Neural progenitor cell (in vitro differentiated cells): ENCODE measurements around the gene SIRPB2.

Experiments
- EZH2 ChIP-seq: fragments of 200-600 bp; sonication (generic); IDR thresholded peaks from 2 replicates; pipeline ENCODE4 v1.6.1; 2017; ENCODE audit warnings: antibody characterized with exemption, mild to moderate bottlenecking, moderate library complexity
- EZH2phosphoT487 ChIP-seq: fragments of 200-600 bp; sonication (generic); IDR thresholded peaks from 2 replicates; pipeline ENCODE4 v1.6.1; 2017; ENCODE audit warnings: antibody characterized with exemption
- TF ChIP-seq, protein P1 (sequence below): fragments of 200-600 bp; sonication (generic); IDR thresholded peaks from 2 replicates; pipeline ENCODE4 v1.5.1; 2017; ENCODE audit warnings: antibody characterized with exemption, mild to moderate bottlenecking

DNA sequence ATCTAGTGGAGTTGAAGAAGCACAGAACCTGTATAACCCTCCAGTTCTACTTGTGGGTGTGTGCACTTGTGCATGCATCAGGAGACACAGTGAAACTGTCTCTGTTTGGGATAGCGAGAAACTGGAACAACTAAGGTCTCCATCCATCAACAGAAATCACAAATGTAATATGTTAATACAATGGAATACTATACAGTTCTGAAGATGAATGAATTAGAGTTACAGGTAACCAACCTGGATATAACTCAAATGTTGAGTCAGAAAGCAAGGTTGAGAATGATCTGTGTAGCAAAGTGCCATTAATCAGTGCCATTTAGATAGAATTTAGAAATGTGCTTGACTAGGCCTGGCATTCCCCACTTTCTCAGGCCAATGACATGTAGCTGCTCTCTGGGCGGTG lies 20.0 kb downstream of the SIRPB2 start:
- TF ChIP-seq, protein P1, sequence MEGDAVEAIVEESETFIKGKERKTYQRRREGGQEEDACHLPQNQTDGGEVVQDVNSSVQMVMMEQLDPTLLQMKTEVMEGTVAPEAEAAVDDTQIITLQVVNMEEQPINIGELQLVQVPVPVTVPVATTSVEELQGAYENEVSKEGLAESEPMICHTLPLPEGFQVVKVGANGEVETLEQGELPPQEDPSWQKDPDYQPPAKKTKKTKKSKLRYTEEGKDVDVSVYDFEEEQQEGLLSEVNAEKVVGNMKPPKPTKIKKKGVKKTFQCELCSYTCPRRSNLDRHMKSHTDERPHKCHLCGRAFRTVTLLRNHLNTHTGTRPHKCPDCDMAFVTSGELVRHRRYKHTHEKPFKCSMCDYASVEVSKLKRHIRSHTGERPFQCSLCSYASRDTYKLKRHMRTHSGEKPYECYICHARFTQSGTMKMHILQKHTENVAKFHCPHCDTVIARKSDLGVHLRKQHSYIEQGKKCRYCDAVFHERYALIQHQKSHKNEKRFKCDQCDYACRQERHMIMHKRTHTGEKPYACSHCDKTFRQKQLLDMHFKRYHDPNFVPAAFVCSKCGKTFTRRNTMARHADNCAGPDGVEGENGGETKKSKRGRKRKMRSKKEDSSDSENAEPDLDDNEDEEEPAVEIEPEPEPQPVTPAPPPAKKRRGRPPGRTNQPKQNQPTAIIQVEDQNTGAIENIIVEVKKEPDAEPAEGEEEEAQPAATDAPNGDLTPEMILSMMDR: no peak
- TF ChIP-seq EZH2phosphoT487: no peak
- TF ChIP-seq EZH2: no peak
